Measurements from ENCODE around the gene GNAI1. TPM values are rescaled to one million over a fixed set of nuclear protein-coding genes. Genes with fewer than 3 reads are reported as not detected.

GNAI1 gene
- total RNA-seq, 2 experiments from 2014 or later: not detected

GRCh38 chr7:80272560-80273239, 138.1 kb downstream of the GNAI1 start:
- CTCF ChIA-PET: no interaction called here
- POLR2A ChIA-PET: no interaction called here
- Mint-ChIP-seq H3K27ac (no peak overlapping the region), H3K4me3 (no peak overlapping the region), H3K4me1 (no peaks in the 10 kb centered on the region), H3K9me3 (no peaks in the 10 kb centered on the region), H3K27me3 (no peaks in the 10 kb centered on the region), H3K36me3 (ENCODE audit: low read depth) (no peaks in the 10 kb centered on the region)
- DNase-seq: no peak

GRCh38 chr7:80273327-80273726, 138.7 kb downstream of the GNAI1 start:
- Mint-ChIP-seq H3K4me1 (no peaks in the 10 kb centered on the region), H3K4me3 (no peak overlapping the region), H3K27me3 (no peaks in the 10 kb centered on the region), H3K27ac (no peak overlapping the region), H3K36me3 (ENCODE audit: low read depth) (no peaks in the 10 kb centered on the region), H3K9me3 (no peaks in the 10 kb centered on the region)
- ChIA-PET CTCF (no interaction called here), POLR2A (no interaction called here)
- no peak for DNase-seq

GRCh38 chr7:80275192-80275605, 140.6 kb downstream of the GNAI1 start:
- ChIA-PET CTCF (no interaction called here), POLR2A (no interaction called here)
- Mint-ChIP-seq H3K4me3 (no peak overlapping the region), H3K9me3 (no peaks in the 10 kb centered on the region), H3K4me1 (no peaks in the 10 kb centered on the region), H3K36me3 (ENCODE audit: low read depth) (no peaks in the 10 kb centered on the region), H3K27me3 (no peaks in the 10 kb centered on the region), H3K27ac (no peak overlapping the region)
- no peak for DNase-seq
